Upper lobe of left lung (tissue), 6 donors: ENCODE results near the gene KMT5B. TPM values are rescaled to one million over a fixed set of nuclear protein-coding genes. Genes with fewer than 3 reads are reported as not detected.
A peak's percentile ranks its signal among the peaks of the same experiment; 100 is the strongest.
"Not testable (repeated sequence)": the region's sequence is repeated elsewhere in the genome, so short reads cannot be mapped to it uniquely, and the experiment has no call there.

Experiments
- ATAC-seq, 2 donors: fragments of 200-7000 bp; cut with Tn5 transposase; one replicate each; pipeline ENCODE4 v1.9.1; 2022; ENCODE audit warnings: mild to moderate bottlenecking in 2 of 2, moderate library complexity in 2 of 2; ENCODE audit not compliant: low FRiP score in 2 of 2
- DNase-seq, 2 donors: peaks; one replicate each; pipeline ENCODE4 v3.0.0-alpha.2; 2019 to 2020
- H3K27ac ChIP-seq, 4 donors: fragments of 200-600 bp; sonication (generic); one replicate each; pipeline ENCODE4 v1.5.1; 2016 to 2019
- H3K27me3 ChIP-seq, 4 donors: fragments of 200-600 bp; sonication (generic); one replicate each; pipeline ENCODE4 v1.5.1; 2017 to 2019
- H3K36me3 ChIP-seq, 4 donors: fragments of 200-600 bp; sonication (generic); one replicate each; pipeline ENCODE4 v1.5.1; 2016 to 2019
- H3K4me1 ChIP-seq, 4 donors: fragments of 200-600 bp; sonication (generic); one replicate each; pipeline ENCODE4 v1.5.1; 2018 to 2019
- H3K4me3 ChIP-seq, 4 donors: fragments of 200-600 bp; sonication (generic); one replicate each; pipeline ENCODE4 v1.5.1; 2017 to 2019; ENCODE audit warnings: mild to moderate bottlenecking in 2 of 4, moderate library complexity in 1 of 4
- H3K9me3 ChIP-seq, 4 donors: fragments of 200-600 bp; sonication (generic); one replicate each; pipeline ENCODE4 v1.5.1; 2018 to 2019
- CTCF ChIP-seq, 6 experiments: fragments of 450-650 bp in 4 of 6; fragments of 200-600 bp in 2 of 6; sonication (generic) in 2 of 6; IDR thresholded peaks; one replicate each; pipeline ENCODE4 v1.5.1; 2016 to 2019; ENCODE audit warnings: antibody characterized with exemption in 6 of 6
- EP300 ChIP-seq, 4 donors: sonication (generic); formaldehyde crosslinking; IDR thresholded peaks; one replicate each; pipeline ENCODE4 v1.5.1; 2017; ENCODE audit warnings: antibody characterized with exemption in 4 of 4, control low read depth in 2 of 4
- POLR2A ChIP-seq, 4 donors: fragments of 450-650 bp; IDR thresholded peaks; one replicate each; pipeline ENCODE4 v1.5.1; 2016 to 2017; ENCODE audit warnings: antibody characterized with exemption in 4 of 4, mild to moderate bottlenecking in 2 of 4
- POLR2AphosphoS5 ChIP-seq, 2 donors: sonication (generic); formaldehyde crosslinking; IDR thresholded peaks; one replicate each; pipeline ENCODE4 v1.5.1; 2017; ENCODE audit warnings: antibody characterized with exemption in 2 of 2
- WGBS, 2 donors: methylation state at CpG; one replicate each; pipeline ENCODE4 v1.1.5; 2017 to 2018; 5-methylcytosine and 5-hydroxymethylcytosine counted together
- total RNA-seq, 6 donors: library from RNA; depleted of rRNA in 4 of 6; stranded (reverse); fragments of >200 nt in 4 of 6; gene quantifications; one replicate each; pipeline versions ENCODE4 v1.1.0 to v1.2.1, GENCODE V29; 2016 to 2021
- donor health status: DM: no; HTN: no; CAD: no; lungs with moderate emphysema.
- donor health status: DM: no; HTN: yes; CAD: no; lungs with severe emphysema.

The KMT5B gene
- total RNA-seq, 6 donors from 2014 or later = 19.3 to 61.2 (median 41.0) TPM

GRCh38 chr11:68255526-68255925, 42.4 kb upstream of the KMT5B start:
- Histone ChIP-seq H3K9me3 (no peaks in the 10 kb centered on the region), H3K27ac (no peak overlapping the region), H3K4me3 (no peak overlapping the region), H3K4me1 (peaks cover 4 to 15% (median 9%) of the 10 kb centered on the region in 4 donors), H3K36me3 (peaks cover 0 to 1% (median 0%) of the 10 kb centered on the region in 4 donors), H3K27me3 (no peaks in the 10 kb centered on the region)
- DNase-seq = no peak
- no peak for TF ChIP-seq POLR2A (IDR thresholded peaks at IDR 0.05)
- no peak for TF ChIP-seq CTCF (IDR thresholded peaks at IDR 0.05)
- no peak for TF ChIP-seq EP300 (IDR thresholded peaks at IDR 0.05)
- no peak for TF ChIP-seq POLR2AphosphoS5 (IDR thresholded peaks at IDR 0.05)
- ATAC-seq = no peak
- WGBS, 2 donors = 70 to 82% methylated on average over 13 of the region's 13 CpGs

- ATAC-seq = no peak
- WGBS, 2 donors = 95 to 97% methylated on average over 10 to 14 of the region's 14 CpGs
These were observed 41.3 kb upstream of the KMT5B start for GRCh38 chr11:68254421-68254820.

GRCh38 chr11:68251765-68252164, 38.7 kb upstream of the KMT5B start:
- Histone ChIP-seq H3K27ac (no peak overlapping the region), H3K27me3 (no peaks in the 10 kb centered on the region), H3K4me1 (peaks cover 0 to 6% (median 0%) of the 10 kb centered on the region in 4 donors), H3K9me3 (no peaks in the 10 kb centered on the region), H3K36me3 (no peaks in the 10 kb centered on the region), H3K4me3 (no peak overlapping the region)
- peak in 1 of 2 donors; percentile 44 for ATAC-seq
- no peak for TF ChIP-seq EP300 (IDR thresholded peaks at IDR 0.05)
- TF ChIP-seq POLR2A (IDR thresholded peaks at IDR 0.05) = no peak
- no peak for TF ChIP-seq CTCF (IDR thresholded peaks at IDR 0.05)
- TF ChIP-seq POLR2AphosphoS5 (IDR thresholded peaks at IDR 0.05) = no peak
- WGBS, 2 donors = 63 to 86% methylated on average over 2 to 3 of the region's 3 CpGs
- no peak for DNase-seq

More at GRCh38 chr11:68254421-68254820, 41.3 kb upstream of the KMT5B start:
- no peaks in the 10 kb centered on the region for H3K9me3 ChIP-seq
- no peak overlapping the region for H3K27ac ChIP-seq
- no peaks in the 10 kb centered on the region for H3K27me3 ChIP-seq
- TF ChIP-seq CTCF (IDR thresholded peaks at IDR 0.05) = no peak
- no peak for TF ChIP-seq POLR2A (IDR thresholded peaks at IDR 0.05)
- TF ChIP-seq POLR2AphosphoS5 (IDR thresholded peaks at IDR 0.05) = no peak
- TF ChIP-seq EP300 (IDR thresholded peaks at IDR 0.05) = no peak
- peaks cover 4 to 15% (median 9%) of the 10 kb centered on the region in 4 donors for H3K4me1 ChIP-seq
- no peak for DNase-seq
- H3K4me3 ChIP-seq = no peak overlapping the region
- no peaks in the 10 kb centered on the region for H3K36me3 ChIP-seq

GRCh38 chr11:68244912-68245311, 31.8 kb upstream of the KMT5B start:
- not testable (repeated sequence) for DNase-seq, H3K36me3 ChIP-seq, H3K27me3 ChIP-seq, H3K4me3 ChIP-seq, H3K4me1 ChIP-seq, H3K9me3 ChIP-seq, H3K27ac ChIP-seq, ATAC-seq
- WGBS, 2 donors = 90 to 94% methylated on average over 5 of the region's 5 CpGs

GRCh38 chr11:68243847-68244246, 30.8 kb upstream of the KMT5B start:
- not testable (repeated sequence) for H3K27me3 ChIP-seq
- WGBS, 2 donors = 100% methylated on average over 1 of the region's 1 CpG

GRCh38 chr11:68242616-68243015, 29.5 kb upstream of the KMT5B start:
- Histone ChIP-seq H3K36me3 (no peaks in the 10 kb centered on the region), H3K4me3 (no peak overlapping the region), H3K4me1 (no peaks in the 10 kb centered on the region), H3K27me3 (no peaks in the 10 kb centered on the region), H3K9me3 (no peaks in the 10 kb centered on the region), H3K27ac (no peak overlapping the region)
- TF ChIP-seq EP300 (IDR thresholded peaks at IDR 0.05) = no peak
- TF ChIP-seq POLR2AphosphoS5 (IDR thresholded peaks at IDR 0.05) = no peak
- TF ChIP-seq POLR2A (IDR thresholded peaks at IDR 0.05) = no peak
- TF ChIP-seq CTCF (IDR thresholded peaks at IDR 0.05) = no peak
- ATAC-seq (no peak), DNase-seq (no peak)
- 87 to 95% methylated on average over 2 of the region's 2 CpGs for WGBS, 2 donors

More at GRCh38 chr11:68243847-68244246, 30.8 kb upstream of the KMT5B start:
- not testable (repeated sequence) for ATAC-seq, H3K9me3 ChIP-seq, H3K27ac ChIP-seq, H3K4me3 ChIP-seq, H3K4me1 ChIP-seq, DNase-seq, H3K36me3 ChIP-seq
